ENCODE data around the gene KNDC1. TPM values are rescaled to one million over a fixed set of nuclear protein-coding genes. Genes with fewer than 3 reads are reported as not detected.

The KNDC1 gene
- total and polyA plus RNA-seq, 2 donors (not counting 3 experiments of a cell fraction or from before 2014, with no cell fraction given), result not detected

DNA sequence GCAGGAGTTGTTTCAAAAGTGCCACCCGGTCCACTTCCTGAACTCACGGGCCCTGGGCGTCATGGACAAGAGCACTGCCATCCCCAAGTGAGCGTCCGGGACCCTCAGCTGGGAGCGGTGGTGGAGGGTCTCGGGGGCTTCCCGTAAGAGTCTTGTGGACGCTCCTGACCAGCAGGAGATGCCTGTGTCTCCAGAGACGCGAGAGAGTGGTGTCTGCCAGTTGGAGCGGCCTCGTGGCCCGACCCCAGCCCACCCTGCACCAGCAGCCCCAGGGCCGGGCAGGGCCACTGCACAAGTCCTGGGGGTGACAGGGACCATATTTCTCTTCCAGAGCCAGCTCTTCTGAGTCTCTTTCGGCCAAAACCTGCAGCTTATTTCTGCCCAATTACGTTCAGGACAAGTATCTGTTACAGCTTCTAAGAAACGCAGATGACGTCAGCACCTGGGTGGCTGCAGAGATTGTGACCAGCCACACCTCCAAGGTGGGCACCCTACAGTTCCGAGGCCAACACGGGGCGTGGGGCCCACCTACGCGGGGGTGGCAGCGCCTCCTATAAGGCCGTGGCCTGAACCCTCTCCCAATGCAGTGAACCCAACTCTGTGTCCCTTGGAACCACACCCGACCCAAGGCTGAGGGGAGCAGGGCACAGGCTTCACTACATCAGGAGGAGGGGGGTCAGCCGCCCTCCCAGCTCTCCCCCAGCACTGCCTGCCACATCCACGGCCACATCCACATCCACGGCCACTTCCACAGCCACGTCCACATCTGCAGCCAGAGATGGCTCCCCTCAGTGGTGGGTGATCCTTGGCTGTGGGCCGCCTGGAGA lies 53.8 kb downstream of the KNDC1 start:
- CTCF ChIA-PET, result no interaction called here
- Histone ChIP-seq H3K4me1 (ENCODE audit: control insufficient read depth, extremely low read depth, insufficient read depth, low read length) (no peaks in the 10 kb centered on the region), H3K36me3 (ENCODE audit: control insufficient read depth in 2 of 2, extremely low read depth in 1 of 2, insufficient read depth in 2 of 2, low read length in 2 of 2) (no peaks in the 10 kb centered on the region), H3K27ac (ENCODE audit: insufficient read depth, low read depth, low read length) (no peak overlapping the region), H3K9me1 (replicated peaks; ENCODE audit: control insufficient read depth, extremely low read depth, insufficient read depth, low read length) (no peaks in the 10 kb centered on the region), H3K79me2 (ENCODE audit: control insufficient read depth, insufficient read depth, low read length) (no peaks in the 10 kb centered on the region), H3K9ac (replicated peaks; ENCODE audit: extremely low read depth, insufficient read depth, low read length) (no peak overlapping the region), H3K9me3 (replicated peaks; ENCODE audit: control insufficient read depth, insufficient read depth, low read length) (no peaks in the 10 kb centered on the region), H3K27me3 (ENCODE audit: control insufficient read depth in 2 of 2, insufficient read depth in 2 of 2, low read length in 2 of 2) (no peaks in the 10 kb centered on the region), H4K20me1 (replicated peaks; ENCODE audit: control insufficient read depth, extremely low read depth, insufficient read depth, low read length) (no peaks in the 10 kb centered on the region), H2AFZ (ENCODE audit: low read depth, low read length) (no peak overlapping the region), H3K4me2 (ENCODE audit: insufficient read depth, low read length) (no peak overlapping the region), H3K4me3 (replicated peaks in 1 of 3; ENCODE audit: insufficient read depth in 1 of 3, low read depth in 1 of 3, low read length in 3 of 3) (no peak overlapping the region)
- intact Hi-C loops (cut with micrococcal nuclease) (no loop called here), dilution Hi-C loops (cut with MboI; ENCODE audit: extremely low pct_ligation_motif_present, low sequenced_read_pairs) (no loop called here)
- FAIRE-seq (no peak), DNase-seq (ENCODE audit: low read depth, low spot score) (no peak)
- BruUV-seq (replicated peaks), result no TSS peak
- no peak for TF ChIP-seq JUN (IDR thresholded peaks at IDR 0.05; ENCODE audit: borderline replicate concordance, insufficient read depth, insufficient read length, low read depth)
- POLR2A ChIA-PET, result no interaction called here

DNA sequence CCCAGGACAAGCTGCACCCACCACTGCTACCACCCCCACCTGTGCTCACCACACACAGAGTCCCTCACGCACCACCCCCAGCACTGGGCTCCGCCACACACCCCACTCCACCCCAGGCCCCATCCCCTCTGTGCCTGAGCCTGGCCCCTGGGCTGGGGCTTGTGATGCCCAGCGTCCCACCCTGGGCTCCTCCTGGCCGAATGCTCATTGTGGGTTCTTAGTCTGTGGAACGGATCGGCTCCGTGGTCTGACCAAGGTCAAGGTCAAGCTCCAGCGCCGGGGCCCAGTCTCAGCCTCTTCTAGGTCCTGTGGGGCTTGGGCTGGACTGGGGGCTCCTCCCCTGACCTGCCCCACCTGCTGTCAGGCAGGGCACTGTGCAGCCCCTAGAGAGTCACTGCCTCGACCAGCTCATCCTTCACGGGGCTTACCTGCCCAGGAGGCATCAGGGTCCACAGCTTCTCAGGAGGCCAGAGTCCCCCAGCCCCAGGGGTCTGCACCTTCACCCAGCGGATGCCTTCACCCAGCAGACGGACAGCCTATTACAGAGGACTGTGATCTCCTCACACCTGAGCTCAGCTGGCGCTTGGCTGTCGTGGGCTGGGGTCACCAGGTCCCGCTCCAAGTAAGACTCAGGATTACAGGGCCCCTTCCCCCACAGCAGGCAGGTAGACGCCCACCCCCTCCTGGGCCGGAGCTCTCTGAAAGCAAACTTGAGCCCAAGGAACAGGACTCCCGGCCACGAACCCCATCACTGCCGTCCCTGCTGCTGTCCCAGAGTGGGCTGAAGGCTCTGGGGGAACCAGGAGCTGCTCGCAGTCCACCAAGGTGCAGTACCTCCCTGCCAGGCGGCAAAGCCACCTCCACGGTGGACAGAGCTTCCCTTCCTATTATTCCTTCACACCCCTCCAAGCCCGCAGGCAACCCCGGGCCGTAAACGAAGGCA lies 54.7 kb downstream of the KNDC1 start:
- dilution Hi-C loops (cut with MboI; ENCODE audit: extremely low pct_ligation_motif_present, low sequenced_read_pairs), result no loop called here
- TF ChIP-seq JUN (IDR thresholded peaks at IDR 0.05; ENCODE audit: borderline replicate concordance, insufficient read depth, insufficient read length, low read depth), result no peak
- TF ChIP-seq MAX (IDR thresholded peaks at IDR 0.05; ENCODE audit: insufficient read depth, insufficient read length), result no peak
- TF ChIP-seq EZH2 (IDR thresholded peaks at IDR 0.05; ENCODE audit: borderline replicate concordance, low read depth, low read length, severe bottlenecking), result no peak
- TF ChIP-seq POLR2AphosphoS5 (IDR thresholded peaks at IDR 0.05; ENCODE audit: insufficient read depth, low read depth, low read length), result no peak
- TF ChIP-seq POLR2A (IDR thresholded peaks at IDR 0.05; ENCODE audit: low read depth, low read length), result no peak
- no peak for TF ChIP-seq CTCF (IDR thresholded peaks at IDR 0.05; ENCODE audit: extremely low read depth in 1 of 2, insufficient read depth in 1 of 2, low read depth in 1 of 2, low read length in 2 of 2)
- no peak for TF ChIP-seq MYC (IDR thresholded peaks at IDR 0.05; ENCODE audit: low read depth, low read length)
- Histone ChIP-seq H3K27me3 (ENCODE audit: control insufficient read depth in 2 of 2, insufficient read depth in 2 of 2, low read length in 2 of 2) (no peaks in the 10 kb centered on the region), H3K9me3 (replicated peaks; ENCODE audit: control insufficient read depth, insufficient read depth, low read length) (no peaks in the 10 kb centered on the region), H3K4me1 (ENCODE audit: control insufficient read depth, extremely low read depth, insufficient read depth, low read length) (no peaks in the 10 kb centered on the region), H3K9me1 (replicated peaks; ENCODE audit: control insufficient read depth, extremely low read depth, insufficient read depth, low read length) (no peaks in the 10 kb centered on the region), H3K4me2 (ENCODE audit: insufficient read depth, low read length) (no peak overlapping the region), H3K79me2 (ENCODE audit: control insufficient read depth, insufficient read depth, low read length) (no peaks in the 10 kb centered on the region), H3K36me3 (ENCODE audit: control insufficient read depth in 2 of 2, extremely low read depth in 1 of 2, insufficient read depth in 2 of 2, low read length in 2 of 2) (no peaks in the 10 kb centered on the region), H2AFZ (ENCODE audit: low read depth, low read length) (no peak overlapping the region), H3K4me3 (replicated peaks in 1 of 3; ENCODE audit: insufficient read depth in 1 of 3, low read depth in 1 of 3, low read length in 3 of 3) (no peak overlapping the region), H4K20me1 (replicated peaks; ENCODE audit: control insufficient read depth, extremely low read depth, insufficient read depth, low read length) (no peaks in the 10 kb centered on the region), H3K27ac (ENCODE audit: insufficient read depth, low read depth, low read length) (no peak overlapping the region), H3K9ac (replicated peaks; ENCODE audit: extremely low read depth, insufficient read depth, low read length) (no peak overlapping the region)
- FAIRE-seq (no peak), DNase-seq (ENCODE audit: low read depth, low spot score) (no peak)
- ChIA-PET CTCF (no interaction called here), POLR2A (no interaction called here)
- intact Hi-C loops (cut with micrococcal nuclease), result no loop called here
- BruUV-seq (replicated peaks), result no TSS peak
